ENCODE data around the gene TTLL6. TPM values are rescaled to one million over a fixed set of nuclear protein-coding genes. Genes with fewer than 3 reads are reported as not detected.

Gene TTLL6
- total RNA-seq, 1 donor from 2014 or later = not detected

DNA sequence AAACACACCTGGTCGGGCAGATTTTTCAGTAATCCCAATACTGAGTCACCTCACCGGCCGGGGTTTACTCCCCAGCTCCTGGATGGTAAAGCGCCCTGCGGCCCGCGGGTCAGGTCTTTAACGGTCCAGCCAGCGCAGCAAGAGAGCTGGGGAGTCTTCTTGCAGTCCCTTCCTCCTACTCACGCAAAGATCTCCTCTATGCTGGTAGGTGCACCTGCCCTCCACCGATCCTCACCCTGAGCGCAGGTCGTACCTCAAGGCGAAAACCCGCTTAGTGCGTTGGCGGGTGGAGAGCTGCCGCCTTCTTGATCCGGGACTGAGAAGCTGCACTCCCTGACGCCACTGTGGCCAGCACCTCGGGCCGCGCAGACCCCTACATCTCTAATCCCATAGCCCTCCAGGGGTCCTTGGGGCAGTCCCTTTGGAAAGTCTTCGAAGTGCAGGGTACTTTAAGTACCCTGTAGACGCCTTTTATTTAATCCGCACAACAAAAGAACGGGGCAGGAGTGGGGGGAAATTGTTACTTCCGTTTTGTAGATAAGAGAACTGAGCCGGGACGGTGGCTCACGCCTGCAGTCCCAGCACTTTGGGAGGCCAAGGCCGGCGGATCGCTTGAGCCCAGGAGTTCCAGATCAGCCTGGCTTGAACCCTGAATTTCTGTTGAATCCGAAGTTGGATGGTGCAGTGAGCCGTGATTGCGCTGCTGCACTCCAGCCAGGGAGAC, 78.1 kb downstream of the TTLL6 start:
- peaks cover 4% of the 10 kb centered on the region for H3K4me1 Mint-ChIP-seq (ENCODE audit: unreplicated experiment)
- no peak overlapping the region for H3K27ac Mint-ChIP-seq (ENCODE audit: unreplicated experiment)
- H3K36me3 Mint-ChIP-seq (ENCODE audit: unreplicated experiment) = no peaks in the 10 kb centered on the region
- TF ChIP-seq, protein P1, sequence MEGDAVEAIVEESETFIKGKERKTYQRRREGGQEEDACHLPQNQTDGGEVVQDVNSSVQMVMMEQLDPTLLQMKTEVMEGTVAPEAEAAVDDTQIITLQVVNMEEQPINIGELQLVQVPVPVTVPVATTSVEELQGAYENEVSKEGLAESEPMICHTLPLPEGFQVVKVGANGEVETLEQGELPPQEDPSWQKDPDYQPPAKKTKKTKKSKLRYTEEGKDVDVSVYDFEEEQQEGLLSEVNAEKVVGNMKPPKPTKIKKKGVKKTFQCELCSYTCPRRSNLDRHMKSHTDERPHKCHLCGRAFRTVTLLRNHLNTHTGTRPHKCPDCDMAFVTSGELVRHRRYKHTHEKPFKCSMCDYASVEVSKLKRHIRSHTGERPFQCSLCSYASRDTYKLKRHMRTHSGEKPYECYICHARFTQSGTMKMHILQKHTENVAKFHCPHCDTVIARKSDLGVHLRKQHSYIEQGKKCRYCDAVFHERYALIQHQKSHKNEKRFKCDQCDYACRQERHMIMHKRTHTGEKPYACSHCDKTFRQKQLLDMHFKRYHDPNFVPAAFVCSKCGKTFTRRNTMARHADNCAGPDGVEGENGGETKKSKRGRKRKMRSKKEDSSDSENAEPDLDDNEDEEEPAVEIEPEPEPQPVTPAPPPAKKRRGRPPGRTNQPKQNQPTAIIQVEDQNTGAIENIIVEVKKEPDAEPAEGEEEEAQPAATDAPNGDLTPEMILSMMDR (IDR thresholded peaks at IDR 0.05) = no peak
- no peak for DNase-seq (ENCODE audit: extremely low spot score, unreplicated experiment)
- H3K9me3 Mint-ChIP-seq (ENCODE audit: unreplicated experiment) = no peaks in the 10 kb centered on the region
- peaks cover 94% of the 10 kb centered on the region for H3K27me3 Mint-ChIP-seq (ENCODE audit: unreplicated experiment)
- H3K4me3 Mint-ChIP-seq (ENCODE audit: unreplicated experiment) = no peak overlapping the region

DNA sequence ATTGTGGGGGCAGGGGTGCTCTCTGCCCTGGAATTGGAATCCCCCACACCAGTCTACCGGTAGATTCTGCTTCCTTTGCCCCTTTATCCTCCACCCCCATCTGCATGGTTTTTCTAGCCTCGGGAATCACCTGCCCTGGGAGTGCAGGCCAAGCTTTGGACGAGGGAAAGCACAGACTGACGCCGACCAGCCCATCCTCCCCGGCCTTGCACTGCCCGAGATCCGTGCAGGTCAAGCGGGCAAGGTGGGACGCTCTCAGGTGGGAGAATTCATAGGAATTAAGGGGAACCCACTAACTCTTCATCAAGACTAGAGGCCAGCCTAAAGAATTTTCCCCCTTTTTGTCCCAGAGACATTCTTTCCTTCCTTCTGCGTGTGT, 78.6 kb downstream of the TTLL6 start:
- TF ChIP-seq, protein P1 (IDR thresholded peaks at IDR 0.05) = no peak
- Mint-ChIP-seq H3K27ac (ENCODE audit: unreplicated experiment) (no peak overlapping the region), H3K9me3 (ENCODE audit: unreplicated experiment) (no peaks in the 10 kb centered on the region), H3K4me3 (ENCODE audit: unreplicated experiment) (no peak overlapping the region), H3K4me1 (ENCODE audit: unreplicated experiment) (peaks cover 8% of the 10 kb centered on the region), H3K27me3 (ENCODE audit: unreplicated experiment) (peaks cover 94% of the 10 kb centered on the region), H3K36me3 (ENCODE audit: unreplicated experiment) (peaks cover 2% of the 10 kb centered on the region)
- no peak for DNase-seq (ENCODE audit: extremely low spot score, unreplicated experiment)

- DNase-seq (ENCODE audit: extremely low spot score, unreplicated experiment) = no peak
- no peak overlapping the region for H3K27ac Mint-ChIP-seq (ENCODE audit: unreplicated experiment)
- H3K27me3 Mint-ChIP-seq (ENCODE audit: unreplicated experiment) = peaks cover 93% of the 10 kb centered on the region
- H3K4me1 Mint-ChIP-seq (ENCODE audit: unreplicated experiment) = peaks cover 11% of the 10 kb centered on the region
- H3K36me3 Mint-ChIP-seq (ENCODE audit: unreplicated experiment) = peaks cover 3% of the 10 kb centered on the region
- TF ChIP-seq, protein P1 (IDR thresholded peaks at IDR 0.05) = no peak
- no peaks in the 10 kb centered on the region for H3K9me3 Mint-ChIP-seq (ENCODE audit: unreplicated experiment)
- H3K4me3 Mint-ChIP-seq (ENCODE audit: unreplicated experiment) = no peak overlapping the region
These were observed 79.5 kb downstream of the TTLL6 start for GRCh38 chr17:48737330-48738043.

- TF ChIP-seq, protein P1 (IDR thresholded peaks at IDR 0.05) = no peak
- H3K9me3 Mint-ChIP-seq (ENCODE audit: unreplicated experiment) = no peaks in the 10 kb centered on the region
- DNase-seq (ENCODE audit: extremely low spot score, unreplicated experiment) = no peak
- peaks cover 3% of the 10 kb centered on the region for H3K36me3 Mint-ChIP-seq (ENCODE audit: unreplicated experiment)
- peaks cover 11% of the 10 kb centered on the region for H3K4me1 Mint-ChIP-seq (ENCODE audit: unreplicated experiment)
- no peak overlapping the region for H3K4me3 Mint-ChIP-seq (ENCODE audit: unreplicated experiment)
- peaks cover 96% of the 10 kb centered on the region for H3K27me3 Mint-ChIP-seq (ENCODE audit: unreplicated experiment)
- no peak overlapping the region for H3K27ac Mint-ChIP-seq (ENCODE audit: unreplicated experiment)
These were observed 82.0 kb downstream of the TTLL6 start for GRCh38 chr17:48735062-48735351.

GRCh38 chr17:48734333-48735061, 82.5 kb downstream of the TTLL6 start:
- peaks cover 96% of the 10 kb centered on the region for H3K27me3 Mint-ChIP-seq (ENCODE audit: unreplicated experiment)
- TF ChIP-seq, protein P1 (IDR thresholded peaks at IDR 0.05) = no peak
- no peaks in the 10 kb centered on the region for H3K9me3 Mint-ChIP-seq (ENCODE audit: unreplicated experiment)
- H3K27ac Mint-ChIP-seq (ENCODE audit: unreplicated experiment) = no peak overlapping the region
- DNase-seq (ENCODE audit: extremely low spot score, unreplicated experiment) = no peak
- H3K36me3 Mint-ChIP-seq (ENCODE audit: unreplicated experiment) = peaks cover 3% of the 10 kb centered on the region
- H3K4me3 Mint-ChIP-seq (ENCODE audit: unreplicated experiment) = no peak overlapping the region
- peaks cover 12% of the 10 kb centered on the region for H3K4me1 Mint-ChIP-seq (ENCODE audit: unreplicated experiment)
